Transverse colon (tissue), 4 donors: ENCODE results near the gene P2RY6. TPM values are rescaled to one million over a fixed set of nuclear protein-coding genes. Genes with fewer than 3 reads are reported as not detected.
A peak's percentile ranks its signal among the peaks of the same experiment; 100 is the strongest.

Experiments used
- DNase-seq: peaks from one replicate; pipeline ENCODE4 v3.0.0-alpha.2; 2019
- H3K27ac ChIP-seq, 4 donors: fragments of 200-600 bp; sonication (generic); 2 replicates each; pipeline ENCODE4 v1.5.1; 2016 to 2018; ENCODE audit warnings: inconsistent platforms in 4 of 4
- H3K27me3 ChIP-seq: fragments of 200-600 bp; sonication (generic); 2 replicates; pipeline ENCODE4 v1.5.1; 2017; ENCODE audit warnings: inconsistent platforms
- H3K36me3 ChIP-seq, 4 donors: fragments of 200-600 bp; sonication (generic); 2 replicates each; pipeline ENCODE4 v1.5.1; 2017 to 2019; ENCODE audit warnings: inconsistent platforms in 4 of 4
- H3K4me1 ChIP-seq, 4 donors: fragments of 200-600 bp; sonication (generic); 2 replicates each; pipeline ENCODE4 v1.5.1; 2017 to 2020; ENCODE audit warnings: inconsistent platforms in 4 of 4
- H3K4me3 ChIP-seq, 4 donors: fragments of 200-600 bp; sonication (generic); 1 replicate in 1 of 4; 2 replicates in 3 of 4; pipeline versions ENCODE4 v1.5.1 to v1.6.1; 2017 to 2019; ENCODE audit warnings: inconsistent platforms in 4 of 4
- H3K9me3 ChIP-seq, 2 donors: fragments of 200-600 bp; sonication (generic); 2 replicates each; pipeline ENCODE4 v1.5.1; 2017 to 2019; ENCODE audit warnings: inconsistent platforms in 2 of 2
- EP300 ChIP-seq: sonication (generic); formaldehyde crosslinking; IDR thresholded peaks from one replicate; pipeline ENCODE4 v1.6.1; 2017; ENCODE audit warnings: antibody characterized with exemption, low read depth
- POLR2A ChIP-seq: fragments of 450-650 bp; IDR thresholded peaks from one replicate; pipeline ENCODE4 v1.6.1; 2016; ENCODE audit warnings: antibody characterized with exemption, mild to moderate bottlenecking, moderate library complexity
- POLR2AphosphoS5 ChIP-seq, 3 donors: sonication (generic); formaldehyde crosslinking; IDR thresholded peaks; one replicate each; pipeline ENCODE4 v1.6.1; 2016; ENCODE audit warnings: antibody characterized with exemption in 3 of 3
- WGBS, 2 donors: methylation state at CpG; one replicate each; pipeline ENCODE4 v1.1.5; 2018; ENCODE audit warnings: low coverage in 1 of 2; 5-methylcytosine and 5-hydroxymethylcytosine counted together
- in situ Hi-C, 4 donors: fragments of 200-750 bp; cut with MboI; loops; one replicate each; pipeline versions ENCODE4 v1.15.0 to v1.15.1; 2017; ENCODE audit warnings: low sequenced_read_pairs in 3 of 4, low pct_ligation_motif_present in 1 of 4, low pct_unique_long_range_greater_than_20kb in 1 of 4
- intact Hi-C: fragments of 100-400 bp; cut with DNase I; formaldehyde crosslinking; loops from one replicate; pipeline ENCODE4 v1.15.1; 2023; ENCODE audit warnings: low total_unique reads
- total RNA-seq, 4 donors: library from RNA; depleted of rRNA; stranded (reverse); fragments of >200 nt; gene quantifications; one replicate each; pipeline ENCODE4 v1.1.0, GENCODE V29; 2016
- TF ChIP-seq, protein P1 (sequence below), 5 experiments: fragments of 200-600 bp in 3 of 5; fragments of 450-650 bp in 2 of 5; sonication (generic) in 3 of 5; IDR thresholded peaks; 1 replicate in 2 of 5; 2 replicates in 3 of 5; pipeline ENCODE4 v1.5.1; 2016 to 2017; ENCODE audit warnings: antibody characterized with exemption in 5 of 5, inconsistent platforms in 3 of 5, mild to moderate bottlenecking in 2 of 5, moderate library complexity in 1 of 5

P2RY6 gene
- total RNA-seq, 4 donors from 2014 or later: 1.1 to 1.6 (median 1.4) TPM; not detected in 1

DNA sequence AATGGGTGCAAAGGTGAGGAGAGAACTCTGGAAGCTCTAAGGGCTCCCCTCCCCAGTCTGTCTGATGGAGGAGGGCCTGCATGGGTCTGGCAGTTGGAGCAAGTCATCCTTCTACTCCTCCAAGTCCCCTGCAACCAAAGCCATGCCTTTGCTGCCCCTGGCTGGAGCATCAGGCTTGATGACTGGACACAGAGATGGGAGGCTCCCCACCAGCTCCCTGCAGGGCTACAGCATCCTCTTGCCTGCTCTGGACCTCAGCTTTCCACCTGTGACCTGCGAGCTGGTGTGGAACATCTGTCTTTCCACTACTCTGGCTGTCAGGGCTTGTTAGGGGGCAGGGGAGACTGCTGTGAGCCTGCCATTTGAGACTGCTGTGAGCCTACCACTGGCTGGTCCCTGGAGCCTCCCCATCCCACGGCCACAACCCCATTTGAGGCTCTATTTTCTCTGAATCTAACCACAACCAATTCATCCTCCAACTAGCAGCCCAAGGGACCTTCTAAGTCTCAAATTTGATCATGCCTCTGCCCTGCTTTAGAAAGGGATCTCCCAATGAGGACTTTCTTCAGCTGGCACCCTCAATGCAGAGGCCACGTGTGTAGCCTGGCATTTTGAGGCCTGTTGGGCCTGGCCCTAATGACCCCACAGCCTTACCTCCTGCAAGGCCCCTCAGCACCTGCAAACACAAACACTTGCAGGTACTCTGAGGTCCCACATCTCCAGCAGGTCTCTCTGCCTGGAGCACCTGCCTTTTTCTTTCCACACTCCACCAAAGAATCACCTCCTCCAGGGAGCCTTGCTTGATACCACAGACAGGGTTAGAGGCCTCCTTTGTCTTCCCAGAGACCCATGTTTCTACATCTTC lies 9.9 kb downstream of the P2RY6 start:
- WGBS, 2 donors: 76% methylated on average over 3 of the region's 3 CpGs; no CpG with 5 or more reads in 1 of the 2 donors
- H3K36me3 ChIP-seq: no peaks in the 10 kb centered on the region
- H3K9me3 ChIP-seq: no peaks in the 10 kb centered on the region
- no peak overlapping the region for H3K4me3 ChIP-seq
- H3K27me3 ChIP-seq: no peaks in the 10 kb centered on the region
- DNase-seq: no peak
- H3K4me1 ChIP-seq: no peaks in the 10 kb centered on the region
- intact Hi-C loops (loop anchor here (10.0 kb wide), 1 partner anchor 87 kb away; no protein-coding TSS in a partner anchor), in situ Hi-C loops (loop anchor here in 1 of 4 donors (10.0 kb wide), 1 partner anchor 97 kb away; no protein-coding TSS in a partner anchor)
- H3K27ac ChIP-seq: peak overlapping the region in 1 of 4 donors; percentile 11
- TF ChIP-seq EP300: no peak
- TF ChIP-seq POLR2AphosphoS5 (IDR thresholded peaks at IDR 0.05): no peak
- TF ChIP-seq, protein P1, sequence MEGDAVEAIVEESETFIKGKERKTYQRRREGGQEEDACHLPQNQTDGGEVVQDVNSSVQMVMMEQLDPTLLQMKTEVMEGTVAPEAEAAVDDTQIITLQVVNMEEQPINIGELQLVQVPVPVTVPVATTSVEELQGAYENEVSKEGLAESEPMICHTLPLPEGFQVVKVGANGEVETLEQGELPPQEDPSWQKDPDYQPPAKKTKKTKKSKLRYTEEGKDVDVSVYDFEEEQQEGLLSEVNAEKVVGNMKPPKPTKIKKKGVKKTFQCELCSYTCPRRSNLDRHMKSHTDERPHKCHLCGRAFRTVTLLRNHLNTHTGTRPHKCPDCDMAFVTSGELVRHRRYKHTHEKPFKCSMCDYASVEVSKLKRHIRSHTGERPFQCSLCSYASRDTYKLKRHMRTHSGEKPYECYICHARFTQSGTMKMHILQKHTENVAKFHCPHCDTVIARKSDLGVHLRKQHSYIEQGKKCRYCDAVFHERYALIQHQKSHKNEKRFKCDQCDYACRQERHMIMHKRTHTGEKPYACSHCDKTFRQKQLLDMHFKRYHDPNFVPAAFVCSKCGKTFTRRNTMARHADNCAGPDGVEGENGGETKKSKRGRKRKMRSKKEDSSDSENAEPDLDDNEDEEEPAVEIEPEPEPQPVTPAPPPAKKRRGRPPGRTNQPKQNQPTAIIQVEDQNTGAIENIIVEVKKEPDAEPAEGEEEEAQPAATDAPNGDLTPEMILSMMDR (IDR thresholded peaks at IDR 0.05): no peak
- no peak for TF ChIP-seq POLR2A

DNA sequence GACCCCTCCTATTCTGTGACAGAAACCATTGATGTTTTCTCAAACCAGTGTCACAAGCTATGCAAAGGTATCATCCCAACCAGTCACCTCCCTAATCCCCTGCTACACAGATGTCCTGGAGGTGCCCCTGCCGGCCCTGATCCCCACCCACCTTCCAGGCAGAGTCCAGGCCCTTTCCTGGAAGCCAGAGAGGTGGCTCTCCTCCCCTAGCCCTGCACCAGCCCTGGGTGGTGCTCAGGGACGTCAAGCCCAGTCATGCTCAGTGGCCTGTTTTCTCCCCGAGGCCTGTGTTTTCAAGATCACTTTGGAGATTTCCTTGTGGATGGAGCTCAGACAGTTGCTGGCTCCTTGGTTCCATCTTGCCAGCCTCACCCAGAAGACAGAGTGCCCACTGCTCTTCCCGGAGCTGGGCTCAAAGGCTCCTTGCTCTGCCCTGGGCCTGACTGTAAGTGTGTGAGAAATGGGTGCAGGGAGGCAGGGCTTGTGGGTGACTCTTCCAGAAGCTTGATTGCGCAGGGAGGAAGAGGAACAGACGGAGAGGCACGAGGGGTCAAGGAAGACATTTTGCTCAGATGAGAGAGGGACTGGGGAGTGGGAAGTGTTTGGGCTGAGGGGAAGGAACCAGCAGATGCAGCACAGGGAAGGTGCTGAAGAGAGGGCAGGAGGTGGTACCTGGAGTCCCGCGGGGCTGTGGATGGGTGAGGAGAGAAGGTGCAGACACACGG lies 11.3 kb downstream of the P2RY6 start:
- Histone ChIP-seq H3K9me3 (no peaks in the 10 kb centered on the region), H3K36me3 (no peaks in the 10 kb centered on the region), H3K4me1 (peaks cover 0 to under 1% (median 0%) of the 10 kb centered on the region in 4 donors), H3K27me3 (no peaks in the 10 kb centered on the region), H3K27ac (no peak overlapping the region), H3K4me3 (no peak overlapping the region)
- 85 to 86% methylated on average over 6 to 10 of the region's 10 CpGs for WGBS, 2 donors
- intact Hi-C loops (loop anchor here (10.0 kb wide), 1 partner anchor 89 kb away; no protein-coding TSS in a partner anchor), in situ Hi-C loops (loop anchor here in 1 of 4 donors (10.0 kb wide), 1 partner anchor 99 kb away; no protein-coding TSS in a partner anchor)
- TF ChIP-seq POLR2A (no peak), POLR2AphosphoS5 (IDR thresholded peaks at IDR 0.05) (no peak), EP300 (no peak)
- TF ChIP-seq, protein P1 (IDR thresholded peaks at IDR 0.05): no peak
- no peak for DNase-seq

DNA sequence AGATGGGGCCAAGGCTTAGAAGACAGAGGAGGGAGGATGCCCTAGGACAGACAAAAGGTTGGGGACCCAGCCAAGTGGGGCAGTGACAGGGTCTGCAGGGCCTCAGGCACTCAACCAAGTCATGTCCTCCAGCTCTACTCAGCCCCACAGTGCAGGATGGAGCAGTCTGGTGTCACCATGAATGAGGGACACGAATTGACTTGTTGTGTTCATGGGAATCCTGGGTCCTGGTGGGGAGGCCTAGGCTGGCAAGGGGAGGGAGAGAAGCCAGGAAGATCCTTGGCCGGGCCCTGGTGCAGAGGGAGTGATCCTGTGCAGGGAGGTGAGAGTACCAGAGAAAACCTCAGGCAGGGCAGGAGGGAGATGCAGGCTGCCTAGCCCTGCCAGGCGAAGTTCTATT lies 12.0 kb downstream of the P2RY6 start:
- no peaks in the 10 kb centered on the region for H3K27me3 ChIP-seq
- no peaks in the 10 kb centered on the region for H3K36me3 ChIP-seq
- intact Hi-C loops: loop anchor here (10.0 kb wide), 1 partner anchor 89 kb away; no protein-coding TSS in a partner anchor
- no peak for DNase-seq
- TF ChIP-seq, protein P1 (IDR thresholded peaks at IDR 0.05): no peak
- no peak for TF ChIP-seq EP300
- TF ChIP-seq POLR2AphosphoS5 (IDR thresholded peaks at IDR 0.05): no peak
- TF ChIP-seq POLR2A: no peak
- in situ Hi-C loops: loop anchor here in 1 of 4 donors (10.0 kb wide), 1 partner anchor 99 kb away; no protein-coding TSS in a partner anchor
- no peak overlapping the region for H3K4me3 ChIP-seq
- H3K27ac ChIP-seq: no peak overlapping the region
- H3K9me3 ChIP-seq: no peaks in the 10 kb centered on the region
- 92% methylated on average over 3 of the region's 3 CpGs; no CpG with 5 or more reads in 1 of the 2 donors for WGBS, 2 donors
- peaks cover 0 to 7% (median 4%) of the 10 kb centered on the region in 4 donors for H3K4me1 ChIP-seq

DNA sequence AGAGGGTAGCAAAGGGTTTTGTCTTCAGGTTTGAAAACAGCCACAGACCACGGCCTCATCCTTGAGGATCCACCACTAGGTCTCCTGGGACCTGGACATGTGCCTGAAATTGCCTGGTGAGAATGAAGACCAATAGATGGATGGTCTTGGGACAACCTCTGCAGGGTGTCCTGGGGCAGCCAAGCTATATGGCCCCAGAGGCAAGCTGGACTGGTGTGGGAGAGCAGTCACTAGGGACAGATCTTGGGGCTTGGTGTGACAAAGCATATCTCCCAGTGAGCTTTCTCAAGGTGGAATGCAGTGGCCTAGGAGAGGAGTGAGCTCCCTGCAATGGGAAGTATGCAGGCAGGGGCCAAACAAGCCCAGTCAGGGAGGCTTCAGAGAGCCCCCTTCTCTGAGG lies 13.6 kb downstream of the P2RY6 start:
- intact Hi-C loops: loop anchor here (10.0 kb wide), 1 partner anchor 91 kb away; no protein-coding TSS in a partner anchor
- peaks cover 3 to 13% (median 10%) of the 10 kb centered on the region in 4 donors for H3K4me1 ChIP-seq
- no peak overlapping the region for H3K4me3 ChIP-seq
- 100% methylated on average over 1 of the region's 1 CpG for WGBS, 2 donors
- no peak for DNase-seq
- H3K9me3 ChIP-seq: no peaks in the 10 kb centered on the region
- no peaks in the 10 kb centered on the region for H3K36me3 ChIP-seq
- in situ Hi-C loops: loop anchor here in 1 of 4 donors (10.0 kb wide), 1 partner anchor 101 kb away; no protein-coding TSS in a partner anchor
- TF ChIP-seq POLR2A: no peak
- TF ChIP-seq EP300: no peak
- no peak for TF ChIP-seq POLR2AphosphoS5 (IDR thresholded peaks at IDR 0.05)
- TF ChIP-seq, protein P1 (IDR thresholded peaks at IDR 0.05): no peak
- H3K27me3 ChIP-seq: no peaks in the 10 kb centered on the region
- H3K27ac ChIP-seq: no peak overlapping the region
